NCI-H345 treated with DMSO at 0.1 percent for 48 hours (cell line): ENCODE data around the gene ZNF618.
"Not testable (repeated sequence)": the region's sequence is repeated elsewhere in the genome, so short reads cannot be mapped to it uniquely, and the experiment has no call there.

Source experiments
- DNase-seq: peaks from one replicate; lab custom pipeline; 2025; ENCODE audit not compliant: unreplicated experiment; lab: John Stamatoyannopoulos, UW

Gene ZNF618

GRCh38 chr9:114077162-114077837, 201.2 kb downstream of the ZNF618 start:
- no peak for DNase-seq

GRCh38 chr9:114078021-114078780, 202.1 kb downstream of the ZNF618 start, which contains the start of gene AMBP:
TSS of gene AMBP (minus strand) at chr9:114078300. CDS start at chr9:114078209, 91 bp downstream.
- DNase-seq, result no peak

GRCh38 chr9:114078781-114079156, 202.7 kb downstream of the ZNF618 start:
- DNase-seq, result no peak

DNA sequence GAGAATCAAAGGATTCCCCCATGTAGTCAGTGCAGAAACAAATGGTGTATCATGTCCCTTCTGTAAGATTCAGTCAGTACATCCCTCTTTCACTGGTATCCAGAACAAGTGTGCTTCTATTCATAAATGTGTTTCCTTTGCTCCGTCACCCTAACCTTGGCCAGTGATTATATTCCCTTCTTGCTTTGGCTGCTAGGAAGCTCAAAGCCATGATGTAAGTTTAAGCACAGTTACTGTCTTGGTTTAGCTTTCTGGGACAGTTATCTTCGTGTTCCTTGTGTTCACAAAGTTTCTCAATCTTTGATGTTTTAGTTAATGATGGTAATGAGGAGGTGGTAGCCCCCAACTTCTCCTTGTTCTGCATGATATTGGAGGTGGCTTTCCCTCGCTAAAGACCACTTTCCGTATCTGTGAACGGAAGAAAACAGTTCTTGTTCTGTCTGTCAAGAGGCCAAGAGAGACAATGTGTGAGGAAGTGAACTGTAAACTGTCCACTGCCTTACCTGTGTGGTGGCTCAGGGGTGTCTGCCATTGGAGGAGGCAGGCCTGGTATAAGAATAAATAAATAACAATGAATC, 204.2 kb downstream of the ZNF618 start:
- no peak for DNase-seq

DNA sequence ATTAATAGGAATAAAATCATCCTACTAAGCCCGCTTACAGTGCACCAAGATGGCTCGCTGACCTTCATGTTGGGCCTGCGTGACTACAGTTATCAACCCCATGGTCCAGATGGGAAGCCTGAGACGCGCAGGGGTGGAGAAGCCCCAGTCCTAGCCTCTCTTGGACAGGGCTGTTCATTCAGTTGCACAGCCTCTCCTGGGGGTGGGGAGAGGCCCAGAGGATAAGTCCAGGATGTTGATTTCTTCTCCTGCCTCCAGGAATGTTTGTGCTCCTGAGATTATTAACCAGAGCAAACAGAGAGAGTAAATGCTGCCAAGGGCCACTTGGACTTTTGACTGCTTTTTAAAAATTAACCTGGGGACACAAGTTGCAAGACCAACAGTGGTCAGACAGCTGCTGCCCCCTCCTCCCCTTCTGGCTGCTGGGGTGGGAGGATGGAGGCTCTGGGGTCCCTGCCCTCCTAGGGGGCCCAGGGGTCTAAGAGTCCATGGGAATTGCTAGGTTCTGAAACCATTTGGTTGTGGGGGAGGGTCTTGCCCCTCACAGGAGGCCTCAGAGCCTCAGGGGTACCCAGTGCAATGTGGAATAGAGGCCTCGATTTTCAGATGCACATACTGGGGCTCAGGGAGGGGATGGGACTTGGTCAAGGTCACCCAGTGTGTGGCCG, 204.8 kb downstream of the ZNF618 start:
- DNase-seq, result no peak

DNA sequence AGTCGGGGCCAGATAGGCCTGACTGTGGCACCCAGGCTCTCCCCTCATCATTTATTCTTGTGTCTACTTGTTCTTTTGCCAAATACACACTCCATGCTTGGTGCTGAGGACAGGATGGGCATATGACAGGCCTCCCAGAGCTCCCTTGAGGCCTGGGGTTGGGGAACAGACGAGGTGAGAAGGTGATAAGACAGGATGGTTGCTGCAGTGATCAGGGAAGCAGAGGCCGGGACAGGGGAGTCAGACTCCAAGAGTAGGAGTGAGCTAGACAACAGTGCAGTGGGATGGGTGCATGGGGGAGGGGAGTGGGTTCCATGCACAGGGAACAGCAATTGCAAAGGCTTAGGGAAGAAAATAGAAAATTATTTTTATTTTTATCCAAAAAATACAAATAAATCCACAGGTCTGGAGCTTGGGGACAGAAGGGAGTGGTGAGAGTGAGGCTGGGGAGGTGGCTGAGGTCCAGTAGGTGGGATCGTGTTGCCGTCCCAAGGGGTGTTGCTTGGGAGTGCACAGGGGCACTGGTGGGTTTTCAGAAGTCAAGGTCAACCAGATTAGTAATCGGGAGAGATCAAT, 205.4 kb downstream of the ZNF618 start:
- DNase-seq, result no peak

DNA sequence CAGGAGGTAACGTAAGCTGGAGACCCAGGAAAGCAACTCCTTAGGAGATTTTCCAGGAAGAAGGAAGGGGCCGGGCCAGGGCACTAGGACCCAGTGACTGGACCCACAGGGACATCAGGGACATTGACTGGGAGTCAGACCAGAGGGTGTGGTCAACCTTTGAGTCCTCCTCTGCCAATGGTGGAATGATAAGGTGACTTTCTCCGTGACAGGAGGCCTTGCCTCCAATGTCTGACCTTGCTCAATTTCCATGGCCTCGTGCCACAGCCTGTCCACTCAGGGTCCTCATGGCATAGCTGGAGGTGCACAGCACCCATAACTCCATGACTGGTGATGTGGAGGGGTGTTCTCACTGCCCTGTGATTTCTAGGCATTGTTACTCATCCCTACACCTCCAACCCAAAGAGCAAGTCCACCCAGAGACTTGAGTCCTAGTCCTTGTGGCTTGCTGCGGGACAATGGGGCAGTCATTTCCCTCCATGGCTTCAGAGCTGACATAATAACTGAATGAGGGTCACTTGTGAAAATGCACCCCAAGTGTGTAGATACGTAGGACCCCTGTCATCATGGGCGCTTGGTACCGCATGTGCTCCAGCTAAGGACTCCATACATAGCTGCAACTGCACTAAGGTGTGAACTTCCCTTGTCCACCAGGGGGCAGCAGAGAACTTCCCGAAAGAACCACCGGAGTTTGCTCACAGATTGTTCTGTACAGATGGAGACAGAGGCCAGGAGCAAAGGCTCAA, 206.1 kb downstream of the ZNF618 start:
- DNase-seq, result peak; percentile 71

- DNase-seq, result not testable (repeated sequence)
These were observed 206.8 kb downstream of the ZNF618 start for GRCh38 chr9:114082763-114083412.

- DNase-seq, result no peak
These were observed 207.6 kb downstream of the ZNF618 start for GRCh38 chr9:114083666-114084065.

DNA sequence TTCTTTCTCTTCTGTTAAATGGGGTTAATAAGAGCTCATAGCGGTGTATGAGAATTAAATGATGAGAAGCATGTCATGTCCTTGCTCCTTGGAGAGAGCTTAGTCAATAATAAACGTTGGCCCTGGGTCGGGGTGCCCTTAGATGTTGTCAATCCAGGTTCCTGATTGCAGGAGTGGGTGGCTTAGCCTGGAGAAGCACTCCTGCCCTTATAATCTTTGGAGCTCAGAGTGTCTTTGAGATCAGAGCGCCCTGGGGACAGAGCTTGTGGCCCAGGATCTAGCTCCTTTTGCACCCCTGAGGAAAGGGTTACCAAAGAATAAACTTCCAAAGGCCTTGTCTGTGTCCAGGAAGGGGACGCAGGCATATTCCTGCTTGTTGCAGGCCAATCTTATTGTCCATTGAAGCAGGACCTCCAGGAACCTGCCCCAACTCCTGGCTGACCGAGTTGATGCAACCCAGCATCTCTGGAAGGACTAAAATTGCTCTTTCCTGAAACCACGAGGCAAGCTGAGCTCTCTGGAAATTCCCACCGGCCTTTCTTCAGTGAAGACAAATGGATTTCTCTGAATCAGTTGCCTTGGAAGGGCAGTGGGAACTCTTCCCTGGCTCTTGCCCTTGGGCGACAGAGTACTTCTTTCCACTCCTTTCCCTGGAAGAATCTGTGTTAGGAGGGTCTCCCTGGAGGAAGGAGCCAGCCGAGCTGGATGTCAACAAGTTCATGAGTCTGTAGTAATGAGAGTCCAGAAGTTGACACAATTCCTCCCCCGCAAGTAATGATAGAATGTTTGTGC, 208.4 kb downstream of the ZNF618 start:
- DNase-seq, result no peak

GRCh38 chr9:114085387-114085789, 209.3 kb downstream of the ZNF618 start:
- no peak for DNase-seq

DNA sequence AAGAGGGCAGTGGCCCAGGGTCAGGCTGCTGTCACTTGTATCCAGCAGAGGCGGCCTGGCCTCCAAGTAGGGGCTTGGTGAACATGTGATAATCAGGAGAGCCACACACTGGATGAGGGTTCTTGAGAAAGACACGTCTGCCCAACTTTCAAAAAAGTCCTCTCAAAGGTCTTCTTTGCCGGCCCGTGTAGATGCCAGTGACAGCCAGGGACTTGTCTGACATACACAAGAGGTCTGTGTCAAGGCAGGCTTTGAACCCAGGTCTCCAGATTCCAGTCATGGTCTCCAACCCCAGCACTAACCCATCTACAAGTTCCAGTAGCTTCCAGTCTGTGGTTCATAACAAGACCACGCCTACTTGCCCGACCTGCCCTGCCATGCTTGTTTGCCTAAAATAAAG, 209.9 kb downstream of the ZNF618 start:
- no peak for DNase-seq

DNA sequence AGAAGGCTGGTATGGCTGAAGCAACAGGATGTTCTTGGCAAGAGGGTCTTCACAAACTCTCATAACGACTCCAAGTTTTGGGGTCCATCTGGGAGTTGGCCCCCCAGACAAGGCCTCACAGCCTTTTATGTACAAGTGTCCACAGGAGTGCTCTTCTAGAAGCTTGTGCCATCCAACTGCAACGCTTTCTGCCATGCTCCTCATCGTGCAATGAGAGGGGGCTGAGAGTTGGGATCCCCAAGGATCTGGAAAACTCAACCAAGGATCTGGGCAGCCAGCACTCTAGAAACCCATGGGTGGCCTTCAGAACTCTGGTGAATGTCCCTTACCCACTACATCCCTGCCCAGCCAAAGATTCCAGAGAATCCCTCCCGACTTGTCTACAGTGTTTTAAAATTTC, 210.5 kb downstream of the ZNF618 start:
- DNase-seq, result no peak

- no peak for DNase-seq
These were observed 211.6 kb downstream of the ZNF618 start for GRCh38 chr9:114087721-114088120.

GRCh38 chr9:114088571-114089170, 212.6 kb downstream of the ZNF618 start:
- DNase-seq, result no peak

DNA sequence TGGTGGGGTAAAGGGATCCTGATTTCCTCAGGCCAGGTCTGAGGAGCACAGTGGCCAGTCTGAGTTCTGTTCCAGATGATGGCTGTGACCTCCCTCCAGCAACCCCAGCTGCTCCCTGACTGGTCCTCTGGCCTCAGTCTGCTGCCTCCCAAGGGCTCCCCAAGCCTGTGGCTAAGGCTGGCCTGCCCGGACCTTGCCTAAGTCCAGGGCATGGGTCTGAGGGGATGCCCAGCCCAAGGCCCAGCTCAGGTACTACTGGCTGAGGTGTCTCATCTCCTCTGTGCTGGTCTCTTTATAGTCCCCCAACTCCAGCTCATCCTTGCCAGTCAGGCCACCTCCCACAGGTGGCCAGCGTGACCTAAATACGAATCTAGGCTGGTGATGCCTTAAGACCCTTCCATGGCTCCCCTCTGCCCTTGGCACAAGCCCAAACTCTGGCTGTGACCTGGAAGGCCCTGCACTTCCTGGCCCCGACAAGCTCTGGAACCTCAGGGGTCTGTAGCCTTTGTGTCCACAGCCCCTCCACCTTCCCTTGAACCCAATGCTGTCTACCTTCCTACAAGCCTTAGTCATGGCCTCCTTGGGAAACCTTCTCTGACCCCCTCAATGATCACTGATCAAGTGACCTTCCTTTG, 213.2 kb downstream of the ZNF618 start:
- DNase-seq, result no peak

GRCh38 chr9:114090798-114091197, 214.7 kb downstream of the ZNF618 start:
- no peak for DNase-seq

GRCh38 chr9:114091711-114092110, 215.6 kb downstream of the ZNF618 start:
- DNase-seq, result no peak
